Measurements from ENCODE around the gene LILRB3. TPM values are rescaled to one million over a fixed set of nuclear protein-coding genes. Genes with fewer than 3 reads are reported as not detected.
A peak's percentile ranks its signal among the peaks of the same experiment; 100 is the strongest.

Gene LILRB3
- total and polyA plus RNA-seq, 11 donors: 0.54 to 31.4 (median 3.7) TPM

GRCh38 chr19:54266133-54266532, 43.3 kb upstream of the LILRB3 start:
- Histone ChIP-seq H3K9me3 (no peaks in the 10 kb centered on the region), H3K27me3 (no peaks in the 10 kb centered on the region), H3K4me1 (no peaks in the 10 kb centered on the region), H3K27ac (no peak overlapping the region), H3K4me3 (no peak overlapping the region), H3K36me3 (no peaks in the 10 kb centered on the region)
- no peak for TF ChIP-seq POLR2A (IDR thresholded peaks at IDR 0.05)
- peak; percentile 51 to 77 (median 69) for TF ChIP-seq CTCF (IDR thresholded peaks at IDR 0.05)
- peak in 2 of 4 donors; percentile 55 to 57 for ATAC-seq
- DNase-seq: peak in 4 of 5 donors; percentile 48 to 76 (median 65)
- intact Hi-C loops (cut with DNase I): no loop called here
- WGBS, 4 donors: 3 to 6% (median 4%) methylated on average over 5 to 6 of the region's 6 CpGs

DNA sequence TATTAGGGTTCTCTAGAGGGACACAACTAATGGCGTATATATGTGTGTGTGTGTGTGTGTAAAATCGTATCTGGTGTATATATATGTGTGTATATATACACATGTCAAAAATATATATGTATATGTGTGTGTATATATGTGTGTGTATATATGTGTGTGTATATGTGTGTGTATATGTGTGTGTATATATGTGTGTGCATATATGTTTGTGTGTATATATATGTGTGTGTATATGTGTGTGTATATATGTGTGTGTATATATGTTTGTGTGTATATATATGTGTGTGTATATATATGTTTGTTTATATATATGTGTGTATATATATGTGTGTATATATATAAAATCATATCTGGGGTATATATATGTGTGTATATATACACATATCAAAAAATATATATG, 39.7 kb upstream of the LILRB3 start:
- WGBS, 4 donors: 75 to 89% (median 82%) methylated on average over 2 of the region's 2 CpGs
- TF ChIP-seq POLR2A (IDR thresholded peaks at IDR 0.05) (no peak), CTCF (IDR thresholded peaks at IDR 0.05) (no peak)
- Histone ChIP-seq H3K27me3 (peaks cover 0 to 4% (median 0%) of the 10 kb centered on the region in 9 donors), H3K4me3 (no peak overlapping the region), H3K27ac (no peak overlapping the region), H3K4me1 (peaks cover 0 to 2% (median 0%) of the 10 kb centered on the region in 12 donors), H3K9me3 (no peaks in the 10 kb centered on the region), H3K36me3 (no peaks in the 10 kb centered on the region)
- DNase-seq: no peak
- no peak for ATAC-seq
- intact Hi-C loops (cut with DNase I): no loop called here

- Histone ChIP-seq H3K36me3 (no peaks in the 10 kb centered on the region), H3K9me3 (no peaks in the 10 kb centered on the region), H3K27me3 (peaks cover 0 to 9% (median 0%) of the 10 kb centered on the region in 9 donors), H3K27ac (no peak overlapping the region), H3K4me1 (peaks cover 0 to 5% (median 0%) of the 10 kb centered on the region in 12 donors), H3K4me3 (no peak overlapping the region)
- DNase-seq (no peak), ATAC-seq (no peak)
- WGBS, 4 donors: 65 to 80% (median 73%) methylated on average over 11 of the region's 11 CpGs
- intact Hi-C loops (cut with DNase I): no loop called here
- TF ChIP-seq CTCF (IDR thresholded peaks at IDR 0.05) (no peak), POLR2A (IDR thresholded peaks at IDR 0.05) (no peak)
Observed at GRCh38 chr19:54262066-54262465, 39.3 kb upstream of the LILRB3 start.

DNA sequence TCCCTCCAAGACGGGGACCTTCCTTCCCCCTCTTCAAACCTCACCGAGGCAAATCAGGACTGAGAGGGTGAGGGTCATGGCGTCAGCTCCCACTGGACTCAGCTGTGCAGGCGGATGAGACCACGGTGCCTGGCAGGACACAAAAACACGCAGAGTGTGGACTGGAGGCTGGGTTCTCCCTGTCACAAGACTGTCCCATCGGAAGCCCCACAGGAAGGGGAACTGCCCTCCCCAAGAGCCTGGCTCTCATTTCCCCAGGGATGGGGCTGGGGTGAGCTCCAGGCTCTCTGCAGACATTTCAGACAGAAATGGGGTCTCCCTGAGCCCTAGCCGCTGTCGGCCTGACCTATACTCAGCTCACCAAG, 34.3 kb upstream of the LILRB3 start, which contains the start of gene LILRB5:
Gene LILRB5 (minus strand): TSS at position 158 of the 365 bp plus-strand sequence. CDS start 80 bp downstream, at position 78.
- DNase-seq: peak in 1 of 5 donors; percentile 54
- ATAC-seq: peak in 3 of 4 donors; percentile 64 to 77 (median 72)
- TF ChIP-seq POLR2A (IDR thresholded peaks at IDR 0.05): no peak
- TF ChIP-seq CTCF (IDR thresholded peaks at IDR 0.05): no peak
- Histone ChIP-seq H3K27ac (peak within 1 kb of the TSS in 3 of 12 donors; percentile 19 to 64 (median 25)), H3K9me3 (no peaks in the 10 kb centered on the region), H3K27me3 (peaks cover 0 to 47% (median 13%) of the 10 kb centered on the region in 9 donors), H3K4me1 (peaks cover 0 to 5% (median 0%) of the 10 kb centered on the region in 12 donors), H3K36me3 (peaks cover 0 to 9% (median 0%) of the 10 kb centered on the region in 9 donors), H3K4me3 (peak within 1 kb of the TSS in 9 of 12 donors; percentile 8 to 53 (median 28))
- intact Hi-C loops (cut with DNase I): no loop called here
- 59 to 77% (median 68%) methylated on average over 8 to 9 of the region's 9 CpGs for WGBS, 4 donors

All from heart left ventricle (tissue), 16 donors.